OCI-LY1 (cell line): ENCODE results near the gene SREBF1.

ENCODE experiments used
- EZH2 ChIP-seq: fragments of 200-600 bp; sonication (generic), shearing (Covaris generic); IDR thresholded peaks from 2 replicates; pipeline ENCODE4 v1.8.0; 2017; ENCODE audit warnings: borderline replicate concordance, mixed run types, mild to moderate bottlenecking, antibody characterized with exemption, low read length, moderate library complexity, mixed read lengths
- TF ChIP-seq, protein P1 (sequence below): fragments of 200-600 bp; sonication (generic), shearing (Covaris generic); IDR thresholded peaks from 2 replicates; pipeline ENCODE4 v1.5.1; 2017; ENCODE audit warnings: mild to moderate bottlenecking, antibody characterized with exemption, low read length, moderate library complexity, mixed read lengths

DNA sequence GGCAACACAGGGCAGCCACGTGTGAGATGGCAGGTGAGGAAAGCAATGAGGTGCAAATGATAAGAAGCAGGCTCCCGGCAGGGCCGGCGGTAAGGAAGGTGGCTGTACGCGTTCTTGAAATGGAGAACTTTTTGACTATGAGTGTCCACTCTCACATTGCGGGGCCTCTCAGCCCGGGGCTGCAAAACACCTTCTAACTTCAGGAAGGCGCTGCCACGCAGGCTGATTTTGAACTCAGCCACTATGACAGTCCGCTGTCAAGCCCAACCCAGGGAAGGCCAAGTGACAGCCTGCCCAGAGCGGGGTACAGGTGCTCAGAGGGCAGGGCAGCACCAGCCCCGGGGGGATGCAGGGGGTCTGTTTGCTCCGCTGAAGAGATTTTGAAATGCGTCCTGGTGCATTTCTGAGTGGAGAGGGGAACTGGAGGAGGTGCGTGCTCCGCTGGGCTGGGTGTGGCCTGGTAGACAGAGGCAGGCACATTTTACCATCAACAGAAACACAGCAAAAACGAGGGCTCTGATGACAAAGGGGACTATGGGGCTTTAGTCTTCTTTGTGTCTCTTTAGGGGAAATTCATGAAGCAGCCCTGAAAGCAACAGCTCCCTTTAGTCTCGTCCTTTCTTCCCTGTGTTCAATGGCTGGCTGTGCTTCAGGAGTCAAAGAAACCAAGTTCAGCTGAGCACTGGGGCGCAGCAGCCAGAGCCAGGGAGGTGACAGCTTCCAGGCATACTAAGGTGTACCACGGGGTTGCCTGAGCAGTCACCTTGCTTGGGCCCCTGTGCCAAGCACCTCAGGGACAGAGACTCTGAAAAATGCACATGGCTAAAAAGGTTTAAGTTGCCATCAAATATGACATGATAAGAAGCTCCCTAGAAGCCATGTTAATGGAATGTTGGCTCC lies 14.6 kb upstream of the SREBF1 start:
- TF ChIP-seq, protein P1, sequence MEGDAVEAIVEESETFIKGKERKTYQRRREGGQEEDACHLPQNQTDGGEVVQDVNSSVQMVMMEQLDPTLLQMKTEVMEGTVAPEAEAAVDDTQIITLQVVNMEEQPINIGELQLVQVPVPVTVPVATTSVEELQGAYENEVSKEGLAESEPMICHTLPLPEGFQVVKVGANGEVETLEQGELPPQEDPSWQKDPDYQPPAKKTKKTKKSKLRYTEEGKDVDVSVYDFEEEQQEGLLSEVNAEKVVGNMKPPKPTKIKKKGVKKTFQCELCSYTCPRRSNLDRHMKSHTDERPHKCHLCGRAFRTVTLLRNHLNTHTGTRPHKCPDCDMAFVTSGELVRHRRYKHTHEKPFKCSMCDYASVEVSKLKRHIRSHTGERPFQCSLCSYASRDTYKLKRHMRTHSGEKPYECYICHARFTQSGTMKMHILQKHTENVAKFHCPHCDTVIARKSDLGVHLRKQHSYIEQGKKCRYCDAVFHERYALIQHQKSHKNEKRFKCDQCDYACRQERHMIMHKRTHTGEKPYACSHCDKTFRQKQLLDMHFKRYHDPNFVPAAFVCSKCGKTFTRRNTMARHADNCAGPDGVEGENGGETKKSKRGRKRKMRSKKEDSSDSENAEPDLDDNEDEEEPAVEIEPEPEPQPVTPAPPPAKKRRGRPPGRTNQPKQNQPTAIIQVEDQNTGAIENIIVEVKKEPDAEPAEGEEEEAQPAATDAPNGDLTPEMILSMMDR: no peak
- TF ChIP-seq EZH2: no peak
